Right cardiac atrium (tissue), 5 donors: Measurements from ENCODE around the gene HECTD1. TPM values are rescaled to one million over a fixed set of nuclear protein-coding genes. Genes with fewer than 3 reads are reported as not detected.
A peak's percentile ranks its signal among the peaks of the same experiment; 100 is the strongest.
"Not testable (repeated sequence)": the region's sequence is repeated elsewhere in the genome, so short reads cannot be mapped to it uniquely, and the experiment has no call there.

ENCODE experiments used
- ATAC-seq, 2 donors: fragments of 200-7000 bp; cut with Tn5 transposase; one replicate each; pipeline versions ENCODE4 v1.8.0 to v1.9.1; 2020; ENCODE audit warnings: moderate library complexity in 2 of 2, mild to moderate bottlenecking in 1 of 2
- DNase-seq, 3 donors: peaks; one replicate each; pipeline ENCODE4 v3.0.0-alpha.2; 2020
- H3K27ac ChIP-seq: one replicate; pipeline ENCODE4 v1.5.1; 2013; ENCODE audit warnings: mild to moderate bottlenecking, low read length, control low read depth, moderate library complexity
- H3K27me3 ChIP-seq: one replicate; pipeline ENCODE4 v1.6.1; 2013; ENCODE audit not compliant: control insufficient read depth, insufficient read depth
- H3K4me1 ChIP-seq: one replicate; pipeline ENCODE4 v1.6.1; 2013; ENCODE audit warnings: low read length; ENCODE audit not compliant: control insufficient read depth, insufficient read depth
- H3K4me3 ChIP-seq: one replicate; pipeline ENCODE4 v1.5.1; 2013; ENCODE audit warnings: low read length, control low read depth
- H3K9me3 ChIP-seq: one replicate; pipeline ENCODE4 v1.6.1; 2013; ENCODE audit warnings: low read length; ENCODE audit not compliant: control insufficient read depth
- WGBS: extraction: QIAGEN DNeasy Blood & Tissue Kit; methylation state at CpG from one replicate; pipeline ENCODE4 v1.1.7; 2013; 5-methylcytosine and 5-hydroxymethylcytosine counted together
- intact Hi-C, 4 donors: fragments of 100-400 bp; cut with DNase I; formaldehyde crosslinking; loops; one replicate each; pipeline versions ENCODE4 v1.11.0 to v1.14.0; 2022 to 2023
- polyA plus RNA-seq: library from polyadenylated mRNA; stranded (reverse); fragments of 200-250 nt; gene quantifications from one replicate; pipeline ENCODE4 v1.2.3, GENCODE V29; 2013
- total RNA-seq, 4 donors: library from RNA; stranded (reverse); fragmentation: NEBNext Ultra II Directional; extraction: Animal tissue kit (Norgen Biotek cat#: 25700); gene quantifications; one replicate each; pipeline ENCODE4 v1.2.1, GENCODE V29; 2021
- donor health status: healthy with polysubstance abuse.
- donor health status: DM: no; HTN: yes; CAD: no.
- donor health status: DM: no; HTN: no; CAD: no.
- donor health status: DM: no; HTN: yes; CAD: no; lungs with severe emphysema.
- donor health status: DM: yes; HTN: yes; CAD: no.

Gene HECTD1
- total and polyA plus RNA-seq, 5 donors: 67.3 to 159 (median 130) TPM

DNA sequence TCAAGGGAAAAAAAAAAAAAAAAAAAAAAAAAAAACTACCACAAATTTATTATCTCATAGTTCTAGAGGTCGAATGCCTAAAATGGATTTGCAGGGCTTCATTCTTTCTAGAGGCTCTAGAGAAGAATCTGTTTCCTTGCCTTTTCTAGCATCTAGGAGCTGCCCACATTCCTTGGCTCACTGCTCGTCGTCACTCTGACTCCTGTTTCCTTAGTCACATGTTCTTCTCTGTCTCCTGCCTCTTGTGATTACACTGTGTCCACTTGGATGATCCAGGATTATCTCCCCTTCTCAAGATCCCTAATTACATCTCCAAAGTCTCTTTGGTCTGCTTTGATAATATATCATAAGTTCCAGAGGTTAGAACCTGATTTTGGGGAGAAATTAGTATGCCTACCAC lies 88.7 kb downstream of the HECTD1 start:
- Histone ChIP-seq H3K27ac (no peak overlapping the region), H3K4me3 (no peak overlapping the region), H3K27me3 (no peaks in the 10 kb centered on the region), H3K9me3 (no peaks in the 10 kb centered on the region), H3K4me1 (no peaks in the 10 kb centered on the region)
- 63% methylated on average over 3 of the region's 3 CpGs for WGBS
- ATAC-seq (no peak), DNase-seq (no peak)
- intact Hi-C loops: loop anchor here in 1 of 4 donors (5.0 kb wide), 1 partner anchor 38 kb away; no protein-coding TSS in a partner anchor

DNA sequence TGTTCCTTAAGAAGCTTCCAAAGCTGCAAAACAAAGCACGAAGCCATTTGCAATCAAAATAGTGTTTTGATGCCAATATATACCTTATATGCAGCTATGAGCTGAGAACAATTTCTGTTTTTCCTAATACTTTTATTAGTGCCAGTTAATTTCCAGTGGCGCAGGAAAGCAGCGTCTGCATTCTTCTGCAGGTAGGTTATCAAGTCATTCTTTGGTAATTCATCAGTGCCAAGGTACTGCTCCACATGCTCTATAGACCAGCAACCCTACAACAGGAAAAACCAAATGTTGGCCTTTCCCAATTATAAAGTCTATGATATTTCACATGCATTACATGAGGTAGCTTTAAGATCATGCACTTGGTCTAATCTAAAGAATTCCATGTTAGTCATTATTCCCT lies 93.8 kb downstream of the HECTD1 start:
- Histone ChIP-seq H3K4me1 (no peaks in the 10 kb centered on the region), H3K27ac (no peak overlapping the region), H3K9me3 (no peaks in the 10 kb centered on the region), H3K4me3 (no peak overlapping the region), H3K27me3 (no peaks in the 10 kb centered on the region)
- intact Hi-C loops: no loop called here
- ATAC-seq: no peak
- whole genome bisulfite sequencing: 98% methylated on average over 3 of the region's 3 CpGs
- DNase-seq: no peak

DNA sequence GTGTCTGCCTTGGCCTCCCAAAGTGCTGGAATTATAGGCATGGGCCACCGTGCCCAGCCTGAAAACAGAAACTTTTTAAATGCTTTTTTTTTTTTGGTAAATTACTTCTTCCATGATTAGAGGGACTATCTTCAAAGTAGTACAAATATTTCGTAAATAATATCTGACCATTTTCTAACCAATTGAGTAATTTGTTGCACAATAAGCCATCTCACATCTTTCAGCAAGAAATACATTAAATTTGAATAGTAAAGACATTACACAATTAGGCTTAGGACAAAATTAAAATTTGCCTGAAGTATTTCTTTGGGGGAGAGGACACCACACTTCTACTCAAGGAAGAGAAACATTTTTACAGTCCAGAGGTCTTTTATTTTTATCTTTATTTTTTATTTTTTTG lies 96.7 kb downstream of the HECTD1 start:
- H3K4me3 ChIP-seq: no peak overlapping the region
- intact Hi-C loops: no loop called here
- no peak for DNase-seq
- no peaks in the 10 kb centered on the region for H3K4me1 ChIP-seq
- H3K27ac ChIP-seq: no peak overlapping the region
- H3K9me3 ChIP-seq: no peaks in the 10 kb centered on the region
- 90% methylated on average over 2 of the region's 2 CpGs for WGBS
- ATAC-seq: no peak
- no peaks in the 10 kb centered on the region for H3K27me3 ChIP-seq

DNA sequence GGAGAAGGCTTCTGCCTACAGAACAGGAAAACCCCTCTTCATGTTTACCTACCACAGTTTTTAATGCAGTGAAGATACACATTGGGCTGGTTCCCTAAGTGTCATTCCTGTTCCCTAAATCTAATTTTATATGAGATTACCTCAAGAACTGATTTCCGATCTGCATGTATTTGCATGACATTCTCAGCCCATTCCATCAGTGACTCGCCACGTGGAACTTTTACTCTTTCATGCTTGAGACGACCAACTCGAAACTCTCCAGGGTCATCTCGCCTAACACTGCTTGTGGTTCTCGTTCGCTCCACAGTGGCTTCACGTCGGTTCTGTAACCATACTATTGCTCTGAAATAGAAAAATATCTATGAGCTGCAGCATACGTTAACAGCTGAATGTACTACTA lies 98.3 kb downstream of the HECTD1 start:
- H3K27ac ChIP-seq: no peak overlapping the region
- 90% methylated on average over 11 of the region's 11 CpGs for WGBS
- no peaks in the 10 kb centered on the region for H3K9me3 ChIP-seq
- H3K27me3 ChIP-seq: no peaks in the 10 kb centered on the region
- no peak overlapping the region for H3K4me3 ChIP-seq
- DNase-seq (no peak), ATAC-seq (no peak)
- no peaks in the 10 kb centered on the region for H3K4me1 ChIP-seq
- intact Hi-C loops: no loop called here

DNA sequence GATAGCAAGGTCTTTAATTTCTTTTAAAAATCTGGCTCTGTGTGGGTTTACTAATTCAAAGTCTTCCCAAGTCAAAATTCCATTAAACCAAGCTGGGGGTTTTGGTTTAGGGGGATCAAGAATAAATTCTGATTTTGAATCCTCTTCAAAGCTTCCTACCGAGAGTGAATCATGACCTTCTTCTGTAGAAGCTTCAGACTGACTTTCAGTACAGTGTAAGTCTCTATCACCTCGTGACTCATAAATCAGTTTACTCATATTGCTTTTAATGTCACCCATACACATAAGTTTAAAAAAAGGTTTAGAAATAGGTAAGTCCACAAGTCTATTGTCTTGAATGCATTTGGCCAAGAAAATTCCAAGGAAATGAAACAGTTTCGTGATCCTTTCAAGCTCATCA lies 100.8 kb downstream of the HECTD1 start:
- Histone ChIP-seq H3K4me3 (no peak overlapping the region), H3K9me3 (no peaks in the 10 kb centered on the region), H3K27me3 (no peaks in the 10 kb centered on the region), H3K27ac (no peak overlapping the region), H3K4me1 (no peaks in the 10 kb centered on the region)
- 91% methylated on average over 3 of the region's 3 CpGs for WGBS
- ATAC-seq: no peak
- DNase-seq: no peak
- intact Hi-C loops: no loop called here

DNA sequence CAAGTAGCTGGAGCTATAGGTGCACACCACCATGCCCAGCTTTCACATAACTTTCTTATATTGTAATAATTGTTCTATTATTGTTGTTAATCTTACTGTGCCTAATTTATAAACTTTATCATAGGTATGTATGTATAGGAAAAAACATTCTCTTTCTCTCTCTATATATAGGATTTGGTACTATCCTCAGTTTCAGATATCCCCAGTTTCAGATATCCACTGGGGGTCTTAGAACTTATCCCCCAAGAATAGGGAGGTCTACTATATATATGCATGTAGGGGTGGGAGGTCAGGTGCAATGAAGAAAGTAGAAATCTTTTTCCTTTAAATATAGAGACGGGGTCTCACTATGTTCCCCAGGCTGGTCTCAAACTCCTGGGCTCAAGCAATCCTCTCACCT lies 110.5 kb downstream of the HECTD1 start:
- no peak overlapping the region for H3K4me3 ChIP-seq
- intact Hi-C loops: no loop called here
- H3K27ac ChIP-seq: no peak overlapping the region
- DNase-seq (no peak), ATAC-seq (no peak)
- 98% methylated on average over 1 of the region's 1 CpG for WGBS
- H3K9me3 ChIP-seq: no peaks in the 10 kb centered on the region
- no peaks in the 10 kb centered on the region for H3K4me1 ChIP-seq
- H3K27me3 ChIP-seq: no peaks in the 10 kb centered on the region

DNA sequence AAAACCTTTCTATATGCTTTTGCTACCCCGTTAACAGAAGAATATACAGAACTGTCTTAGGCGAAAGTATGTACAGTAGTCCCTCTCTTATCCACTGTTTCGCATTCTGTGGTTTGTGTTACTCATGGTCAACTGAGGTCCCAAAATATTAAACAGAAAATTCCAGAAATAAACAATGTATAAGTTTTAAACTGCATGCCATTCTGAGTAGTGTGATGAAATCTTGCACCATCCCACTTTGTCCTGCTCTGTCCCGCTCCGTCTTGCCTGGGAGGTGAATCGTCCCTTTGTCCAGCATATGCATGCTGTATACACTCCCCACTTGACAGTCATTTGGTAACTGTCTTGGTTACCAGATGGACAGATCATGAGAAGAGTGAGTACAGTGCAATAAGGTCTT lies 111.3 kb downstream of the HECTD1 start:
- Histone ChIP-seq H3K27ac (no peak overlapping the region), H3K27me3 (no peaks in the 10 kb centered on the region), H3K9me3 (no peaks in the 10 kb centered on the region), H3K4me3 (no peak overlapping the region), H3K4me1 (no peaks in the 10 kb centered on the region)
- ATAC-seq (no peak), DNase-seq (no peak)
- intact Hi-C loops: no loop called here
- 95% methylated on average over 6 of the region's 6 CpGs for WGBS

DNA sequence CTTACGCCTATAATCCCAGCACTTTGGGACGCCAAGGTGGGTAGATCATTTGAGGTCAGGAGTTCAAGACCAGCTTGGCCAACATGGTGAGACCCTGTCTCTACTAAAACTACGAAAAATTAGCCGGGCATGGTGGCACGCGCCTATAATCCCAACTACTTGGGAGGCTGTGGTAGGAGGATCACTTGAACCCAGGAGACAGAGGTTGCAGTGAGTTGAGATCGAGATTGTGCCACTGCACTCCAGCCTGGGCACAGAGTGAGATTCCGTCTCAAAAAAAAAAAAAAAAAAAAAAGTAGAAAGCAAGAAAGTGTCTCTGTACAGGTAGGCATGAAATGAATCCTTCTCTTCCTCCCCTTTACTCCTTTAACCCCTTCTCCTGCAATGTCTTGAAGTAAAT lies 111.8 kb downstream of the HECTD1 start:
- H3K27me3 ChIP-seq, intact Hi-C loops, ATAC-seq, H3K4me1 ChIP-seq, DNase-seq, H3K9me3 ChIP-seq, H3K27ac ChIP-seq, H3K4me3 ChIP-seq: not testable (repeated sequence)
- WGBS: 97% methylated on average over 8 of the region's 8 CpGs

DNA sequence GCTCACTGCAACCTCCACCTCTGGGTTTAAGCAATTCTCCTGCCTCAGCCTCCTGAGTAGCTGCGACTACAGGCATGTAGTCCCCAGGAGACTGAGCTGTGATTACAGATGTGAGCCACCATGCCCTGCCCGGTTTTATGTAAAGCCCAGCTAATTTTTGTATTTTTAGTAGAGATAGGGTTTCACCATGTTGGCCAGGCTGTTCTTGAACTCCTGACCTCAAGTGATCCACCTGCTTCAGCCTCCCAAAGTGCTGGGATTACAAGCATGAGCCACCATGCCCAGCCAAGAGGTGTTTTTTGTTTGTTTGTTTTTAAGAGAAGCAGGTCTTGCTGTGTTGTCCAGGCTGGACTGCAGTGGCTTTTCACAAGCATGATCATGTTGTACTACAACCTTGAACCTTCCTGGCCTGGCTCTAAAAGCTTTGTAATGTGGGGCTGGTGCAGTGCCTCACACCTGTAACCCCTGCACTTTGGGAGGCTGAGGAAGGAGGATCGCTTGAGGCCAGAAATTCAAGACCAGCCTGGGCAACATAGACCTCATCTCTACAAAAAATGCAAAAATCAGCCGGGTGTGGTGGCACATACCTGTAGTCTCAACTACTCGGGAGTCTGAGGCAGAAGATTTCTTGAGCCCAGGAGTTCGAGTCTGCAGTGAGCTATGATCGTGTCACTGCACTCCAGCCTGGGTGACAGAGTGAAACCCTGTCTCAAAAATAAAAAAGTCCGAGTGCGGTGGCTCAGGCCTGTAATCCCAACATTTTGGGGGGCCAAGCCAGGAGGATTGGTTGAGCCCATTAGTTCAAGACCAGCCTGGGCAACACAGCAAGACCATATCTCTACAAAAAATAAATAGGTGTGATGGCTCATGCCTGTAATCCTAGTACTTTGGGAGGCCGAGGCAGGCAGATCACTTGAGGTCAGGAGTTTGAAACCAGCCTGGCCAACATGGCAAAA lies 113.4 kb downstream of the HECTD1 start:
- WGBS: 92% methylated on average over 10 of the region's 10 CpGs
- not testable (repeated sequence) for ATAC-seq

DNA sequence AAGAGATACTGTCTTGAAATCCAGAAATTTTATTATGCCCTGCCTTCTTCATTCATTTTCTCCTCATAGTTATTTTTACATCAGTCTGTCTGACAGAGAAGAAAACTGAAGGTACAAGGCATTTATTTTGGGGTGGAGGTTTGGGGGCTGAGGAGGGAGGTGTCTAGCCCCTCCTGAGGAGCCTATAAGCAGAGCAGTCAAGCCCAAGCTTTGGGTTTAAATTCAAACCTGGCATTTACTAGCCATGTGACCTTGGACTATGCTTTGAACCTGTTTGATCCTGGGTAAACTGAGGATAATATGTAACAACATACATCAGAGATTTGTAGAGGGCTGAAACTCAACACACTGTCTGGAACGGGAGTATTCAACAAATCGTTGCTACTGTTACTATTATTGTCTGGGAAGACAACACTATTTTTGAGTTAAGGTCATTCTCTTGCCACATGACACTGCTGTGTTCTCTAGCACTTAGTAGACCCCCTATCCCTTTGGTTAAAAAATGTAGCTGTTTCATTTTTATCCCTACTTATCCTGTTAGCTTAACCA lies 115.4 kb downstream of the HECTD1 start:
- Histone ChIP-seq H3K27me3 (no peaks in the 10 kb centered on the region), H3K4me3 (no peak overlapping the region), H3K4me1 (no peaks in the 10 kb centered on the region), H3K9me3 (no peaks in the 10 kb centered on the region), H3K27ac (no peak overlapping the region)
- intact Hi-C loops: no loop called here
- DNase-seq (no peak), ATAC-seq (no peak)
- WGBS: 75% methylated on average over 2 of the region's 2 CpGs

More for the DNA sequence above, 113.4 kb downstream of the HECTD1 start:
- H3K27me3 ChIP-seq, H3K4me3 ChIP-seq, H3K9me3 ChIP-seq, H3K4me1 ChIP-seq, H3K27ac ChIP-seq, intact Hi-C loops, DNase-seq: not testable (repeated sequence)

DNA sequence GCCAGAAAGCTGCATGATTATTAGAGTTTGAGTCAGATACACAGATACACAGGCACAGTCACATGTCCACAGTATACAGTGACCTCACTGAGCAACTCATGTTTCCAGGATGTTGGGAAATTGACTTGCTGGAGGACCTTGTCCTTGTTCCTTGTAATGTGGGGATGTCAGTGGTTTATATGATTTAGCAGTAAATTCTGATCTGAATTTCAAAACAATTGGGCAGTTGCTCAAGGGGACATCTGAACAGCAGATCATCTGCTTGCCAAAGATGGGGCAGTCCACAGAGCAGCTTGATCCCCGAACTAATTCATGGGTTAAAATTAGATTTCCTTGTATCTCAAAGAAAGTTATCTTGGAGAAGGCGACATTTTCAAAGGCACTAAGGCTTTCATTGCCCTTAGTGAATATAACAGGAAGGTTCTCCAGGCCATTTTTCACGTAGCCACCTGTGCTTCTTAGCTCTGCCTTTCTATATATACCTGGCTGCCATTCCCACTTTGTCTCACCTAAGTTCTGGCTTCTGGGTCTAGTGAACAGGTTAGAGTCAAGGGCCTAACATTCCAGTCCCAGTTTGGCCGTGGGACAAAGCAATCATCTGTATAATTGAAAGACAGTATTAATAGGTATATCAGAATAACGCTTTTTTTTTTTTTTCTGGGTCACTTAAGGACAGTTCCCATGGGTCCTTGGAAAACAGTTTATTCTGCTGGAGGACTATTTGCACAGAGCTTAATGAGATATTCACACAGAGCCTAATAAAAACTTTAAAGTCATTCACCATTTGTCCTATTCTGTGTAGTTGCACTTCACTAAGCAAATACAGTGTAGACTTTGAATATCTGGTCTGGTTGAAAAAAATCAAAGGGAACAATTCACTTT lies 116.5 kb downstream of the HECTD1 start:
- Histone ChIP-seq H3K27ac (peak overlapping the region; percentile 89), H3K4me3 (no peak overlapping the region), H3K27me3 (no peaks in the 10 kb centered on the region), H3K9me3 (no peaks in the 10 kb centered on the region), H3K4me1 (no peaks in the 10 kb centered on the region)
- WGBS: 46% methylated on average over 5 of the region's 5 CpGs
- DNase-seq (no peak), ATAC-seq (peak; percentile 91 to 95)
- intact Hi-C loops: no loop called here
